DOHH2 (cell line): ENCODE data around the gene YPEL3.

ENCODE experiments used
- H3F3A ChIP-seq: fragments of 200-600 bp; sonication (generic), shearing (Covaris generic); 2 replicates; pipeline ENCODE4 v1.6.0; 2016; ENCODE audit warnings: antibody characterized with exemption, mild to moderate bottlenecking; ENCODE audit not compliant: control insufficient read depth, insufficient read depth
- H3K27ac ChIP-seq: fragments of 200-600 bp; sonication (generic); 2 replicates; pipeline ENCODE4 v1.5.1; 2014; ENCODE audit warnings: low read depth, mild to moderate bottlenecking, low read length, moderate library complexity
- H3K27me3 ChIP-seq: fragments of 200-600 bp; sonication (generic); 2 replicates; pipeline ENCODE4 v1.6.1; 2014; ENCODE audit warnings: mild to moderate bottlenecking, low read length, mixed read lengths; ENCODE audit not compliant: control insufficient read depth
- H3K36me3 ChIP-seq: fragments of 200-600 bp; sonication (generic); 2 replicates; pipeline ENCODE4 v1.6.1; 2014; ENCODE audit warnings: mild to moderate bottlenecking, low read length, moderate library complexity, mixed read lengths; ENCODE audit not compliant: control insufficient read depth
- H3K4me1 ChIP-seq: fragments of 200-600 bp; sonication (generic); 2 replicates; pipeline ENCODE4 v1.6.1; 2014; ENCODE audit warnings: mild to moderate bottlenecking, low read length, mixed read lengths; ENCODE audit not compliant: control insufficient read depth
- H3K4me2 ChIP-seq: fragments of 200-600 bp; sonication (generic); 2 replicates; pipeline ENCODE4 v1.6.0; 2014; ENCODE audit warnings: mild to moderate bottlenecking, low read length, moderate library complexity
- H3K4me3 ChIP-seq: fragments of 200-600 bp; sonication (generic); 2 replicates; pipeline ENCODE4 v1.5.1; 2014; ENCODE audit warnings: mild to moderate bottlenecking, low read length, mixed read lengths
- H3K79me2 ChIP-seq: fragments of 200-600 bp; sonication (generic); 2 replicates; pipeline ENCODE4 v1.6.1; 2014; ENCODE audit warnings: mild to moderate bottlenecking, low read length, mixed read lengths; ENCODE audit not compliant: control insufficient read depth
- H3K9me2 ChIP-seq: fragments of 200-600 bp; sonication (generic); replicated peaks from 2 replicates; pipeline ENCODE4 v1.6.1; 2014; ENCODE audit warnings: mild to moderate bottlenecking, low read length, mixed read lengths; ENCODE audit not compliant: control insufficient read depth
- H3K9me3 ChIP-seq: fragments of 200-600 bp; sonication (generic); 2 replicates; pipeline ENCODE4 v1.6.1; 2014; ENCODE audit warnings: antibody characterized with exemption, low read length, mixed read lengths; ENCODE audit not compliant: control insufficient read depth, insufficient read depth
- H4K20me1 ChIP-seq: fragments of 200-600 bp; sonication (generic); 2 replicates; pipeline ENCODE4 v1.6.0; 2014; ENCODE audit warnings: low read depth, mild to moderate bottlenecking, antibody characterized with exemption, low read length, moderate library complexity; ENCODE audit not compliant: control insufficient read depth, insufficient read depth
- EZH2phosphoT487 ChIP-seq: fragments of 200-600 bp; sonication (generic); IDR thresholded peaks from 2 replicates; pipeline ENCODE4 v1.6.1; 2017; ENCODE audit warnings: borderline replicate concordance, mild to moderate bottlenecking, antibody characterized with exemption, low read length, moderate library complexity, mixed read lengths
- TF ChIP-seq, protein P1 (sequence below): fragments of 200-600 bp; sonication (generic); IDR thresholded peaks from one replicate; pipeline ENCODE4 v1.5.1; 2014; ENCODE audit warnings: antibody characterized with exemption, mild to moderate bottlenecking, low read depth, low read length; ENCODE audit not compliant: poor library complexity, severe bottlenecking

Gene YPEL3

DNA sequence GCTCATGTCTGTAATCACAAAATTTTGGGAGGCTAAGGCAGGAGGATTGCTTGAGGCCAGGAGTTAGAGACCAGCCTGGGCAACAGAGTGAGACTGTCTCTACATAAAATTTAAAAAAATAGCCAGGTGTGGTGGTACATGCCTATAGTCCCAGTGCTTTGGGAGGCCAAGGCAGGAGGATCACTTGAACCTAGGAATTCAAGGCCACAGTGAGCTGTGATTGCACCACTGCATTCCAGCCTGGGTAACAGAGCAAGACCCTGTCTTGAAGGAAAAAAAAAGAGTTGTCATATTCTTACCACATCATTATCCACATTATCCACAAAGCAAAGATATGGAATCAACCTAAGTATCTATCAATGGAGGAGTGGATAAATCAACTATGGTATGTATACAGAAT, 48.0 kb upstream of the YPEL3 start:
- H3F3A ChIP-seq, result peaks cover 3% of the 10 kb centered on the region; the same call in 1 of the 2 replicates
- no peak for TF ChIP-seq EZH2phosphoT487
- TF ChIP-seq, protein P1, sequence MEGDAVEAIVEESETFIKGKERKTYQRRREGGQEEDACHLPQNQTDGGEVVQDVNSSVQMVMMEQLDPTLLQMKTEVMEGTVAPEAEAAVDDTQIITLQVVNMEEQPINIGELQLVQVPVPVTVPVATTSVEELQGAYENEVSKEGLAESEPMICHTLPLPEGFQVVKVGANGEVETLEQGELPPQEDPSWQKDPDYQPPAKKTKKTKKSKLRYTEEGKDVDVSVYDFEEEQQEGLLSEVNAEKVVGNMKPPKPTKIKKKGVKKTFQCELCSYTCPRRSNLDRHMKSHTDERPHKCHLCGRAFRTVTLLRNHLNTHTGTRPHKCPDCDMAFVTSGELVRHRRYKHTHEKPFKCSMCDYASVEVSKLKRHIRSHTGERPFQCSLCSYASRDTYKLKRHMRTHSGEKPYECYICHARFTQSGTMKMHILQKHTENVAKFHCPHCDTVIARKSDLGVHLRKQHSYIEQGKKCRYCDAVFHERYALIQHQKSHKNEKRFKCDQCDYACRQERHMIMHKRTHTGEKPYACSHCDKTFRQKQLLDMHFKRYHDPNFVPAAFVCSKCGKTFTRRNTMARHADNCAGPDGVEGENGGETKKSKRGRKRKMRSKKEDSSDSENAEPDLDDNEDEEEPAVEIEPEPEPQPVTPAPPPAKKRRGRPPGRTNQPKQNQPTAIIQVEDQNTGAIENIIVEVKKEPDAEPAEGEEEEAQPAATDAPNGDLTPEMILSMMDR, result no peak
- peaks cover 5% of the 10 kb centered on the region; the same call in 1 of the 2 replicates for H3K9me3 ChIP-seq
- H3K79me2 ChIP-seq, result no peaks in the 10 kb centered on the region
- no peaks in the 10 kb centered on the region for H3K27me3 ChIP-seq
- H3K4me2 ChIP-seq, result no peak overlapping the region
- no peaks in the 10 kb centered on the region for H4K20me1 ChIP-seq
- H3K4me3 ChIP-seq, result no peak overlapping the region
- H3K36me3 ChIP-seq, result no peaks in the 10 kb centered on the region
- peaks cover 18% of the 10 kb centered on the region for H3K4me1 ChIP-seq
- H3K27ac ChIP-seq, result no peak overlapping the region
- H3K9me2 ChIP-seq, result no peaks in the 10 kb centered on the region

DNA sequence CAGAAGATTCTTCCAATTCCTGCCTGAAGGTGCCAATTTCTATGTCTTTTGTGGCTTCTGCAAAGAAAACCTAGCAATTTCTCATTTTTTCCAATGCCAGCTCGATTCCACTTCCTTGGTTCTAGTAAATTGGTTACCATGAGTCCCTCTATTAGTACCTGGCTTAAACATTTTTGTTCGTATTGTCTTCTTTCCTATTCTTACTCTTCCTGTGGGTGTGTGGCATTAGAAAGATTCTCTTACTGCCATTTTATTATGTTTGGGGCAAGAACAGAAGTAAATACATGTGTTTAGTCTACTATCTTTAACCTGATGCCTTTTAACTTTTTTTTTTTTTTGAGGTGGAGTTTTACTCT, 47.3 kb upstream of the YPEL3 start:
- Histone ChIP-seq H3K9me3 (no peaks in the 10 kb centered on the region), H3K4me3 (no peak overlapping the region), H3K4me2 (no peak overlapping the region), H3K27me3 (no peaks in the 10 kb centered on the region), H3K27ac (no peak overlapping the region), H4K20me1 (no peaks in the 10 kb centered on the region), H3K36me3 (no peaks in the 10 kb centered on the region), H3K79me2 (no peaks in the 10 kb centered on the region), H3F3A (peaks cover 3% of the 10 kb centered on the region; the same call in 1 of the 2 replicates), H3K4me1 (peaks cover 18% of the 10 kb centered on the region), H3K9me2 (no peaks in the 10 kb centered on the region)
- no peak for TF ChIP-seq EZH2phosphoT487
- TF ChIP-seq, protein P1, result no peak

DNA sequence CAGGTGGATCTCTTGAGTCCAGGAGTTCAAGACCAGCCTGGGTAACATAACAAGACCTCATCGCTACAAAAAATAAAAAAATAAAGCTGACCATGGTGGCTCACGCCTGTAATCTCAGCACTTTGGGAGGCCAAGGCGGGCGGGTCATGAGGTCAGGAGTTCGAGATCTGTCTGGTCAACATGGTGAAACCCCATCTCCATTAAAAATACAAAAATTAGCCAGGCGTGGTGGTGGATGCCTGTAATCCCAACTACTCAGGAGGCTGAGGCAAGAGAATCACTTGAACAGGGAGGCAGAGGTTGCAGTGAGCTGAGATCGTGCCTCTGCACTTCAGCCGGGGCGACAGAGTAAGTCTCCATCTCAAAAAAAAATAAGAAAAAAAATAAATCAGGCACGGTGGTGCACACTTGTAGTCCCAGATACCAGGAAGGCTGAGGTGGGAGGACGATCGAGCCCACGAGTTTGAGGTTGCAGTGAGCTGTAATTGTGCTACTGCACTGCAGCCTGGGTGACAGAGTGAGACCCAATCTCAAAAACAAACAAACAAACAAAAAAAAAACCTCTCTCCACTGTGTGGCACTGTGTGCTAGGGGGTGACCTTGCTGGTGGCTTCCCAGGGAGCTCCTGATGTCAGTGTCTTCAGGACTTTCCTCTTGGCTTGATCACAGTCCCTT, 46.8 kb upstream of the YPEL3 start:
- Histone ChIP-seq H3K4me2 (no peak overlapping the region), H3K9me3 (no peaks in the 10 kb centered on the region), H3K27ac (no peak overlapping the region), H4K20me1 (no peaks in the 10 kb centered on the region), H3K27me3 (no peaks in the 10 kb centered on the region), H3K4me1 (peaks cover 18% of the 10 kb centered on the region), H3K9me2 (no peaks in the 10 kb centered on the region), H3K4me3 (no peak overlapping the region), H3K36me3 (no peaks in the 10 kb centered on the region), H3F3A (peaks cover 3% of the 10 kb centered on the region; the same call in 1 of the 2 replicates), H3K79me2 (no peaks in the 10 kb centered on the region)
- TF ChIP-seq EZH2phosphoT487, result no peak
- TF ChIP-seq, protein P1, result peak; percentile 53
